GM21381 (cell line): Measurements from ENCODE around the gene DIP2C.

Experiments
- ATAC-seq: cut with Tn5 transposase; IDR thresholded peaks from one replicate; pipeline ENCODE4 v1.9.1; 2021; ENCODE audit warnings: mild to moderate bottlenecking, moderate library complexity; ENCODE audit not compliant: unreplicated experiment

The DIP2C gene

GRCh38 chr10:630581-631073 lies 58.8 kb downstream of the DIP2C start:
- ATAC-seq: no peak

DNA sequence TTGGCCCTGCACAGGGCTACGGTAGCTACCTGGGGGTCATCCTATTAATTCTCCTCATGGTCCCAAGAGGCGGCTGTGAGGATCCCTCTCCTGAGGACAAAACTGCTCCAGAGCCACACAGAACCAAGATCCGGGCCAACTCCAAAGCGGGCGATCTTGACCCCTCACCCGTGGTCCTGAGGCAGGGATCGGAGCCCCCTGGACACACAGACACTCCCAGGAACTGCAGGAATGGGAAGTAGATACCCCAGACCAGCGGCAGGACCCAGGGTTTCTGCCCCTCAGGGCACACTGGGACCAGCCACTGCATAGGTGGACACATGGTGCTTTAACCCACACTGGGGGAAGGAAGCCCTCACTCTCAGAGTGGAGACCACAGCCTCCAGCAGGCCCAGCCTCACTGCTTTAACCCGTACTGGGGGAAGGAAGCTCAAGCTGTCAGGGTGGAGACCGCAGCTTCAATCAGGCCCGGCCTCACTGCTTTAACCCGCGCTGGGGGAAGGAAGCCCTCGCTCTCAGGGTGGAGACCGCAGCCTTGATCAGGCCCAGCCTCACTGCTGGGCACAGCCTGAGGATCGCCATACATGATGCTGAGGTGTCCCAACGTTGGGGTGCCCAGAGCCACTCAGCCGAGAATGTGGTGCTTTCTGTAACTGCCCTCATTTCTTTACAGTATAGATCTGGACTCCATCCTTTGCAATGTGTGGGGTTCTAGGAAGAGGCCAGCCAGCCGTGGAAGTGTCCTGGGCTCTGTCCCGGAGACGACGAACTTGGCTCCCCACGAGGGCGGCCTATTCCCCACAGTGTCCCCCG lies 60.1 kb downstream of the DIP2C start:
- ATAC-seq: no peak

GRCh38 chr10:628386-629045 lies 61.0 kb downstream of the DIP2C start:
- ATAC-seq: no peak

DNA sequence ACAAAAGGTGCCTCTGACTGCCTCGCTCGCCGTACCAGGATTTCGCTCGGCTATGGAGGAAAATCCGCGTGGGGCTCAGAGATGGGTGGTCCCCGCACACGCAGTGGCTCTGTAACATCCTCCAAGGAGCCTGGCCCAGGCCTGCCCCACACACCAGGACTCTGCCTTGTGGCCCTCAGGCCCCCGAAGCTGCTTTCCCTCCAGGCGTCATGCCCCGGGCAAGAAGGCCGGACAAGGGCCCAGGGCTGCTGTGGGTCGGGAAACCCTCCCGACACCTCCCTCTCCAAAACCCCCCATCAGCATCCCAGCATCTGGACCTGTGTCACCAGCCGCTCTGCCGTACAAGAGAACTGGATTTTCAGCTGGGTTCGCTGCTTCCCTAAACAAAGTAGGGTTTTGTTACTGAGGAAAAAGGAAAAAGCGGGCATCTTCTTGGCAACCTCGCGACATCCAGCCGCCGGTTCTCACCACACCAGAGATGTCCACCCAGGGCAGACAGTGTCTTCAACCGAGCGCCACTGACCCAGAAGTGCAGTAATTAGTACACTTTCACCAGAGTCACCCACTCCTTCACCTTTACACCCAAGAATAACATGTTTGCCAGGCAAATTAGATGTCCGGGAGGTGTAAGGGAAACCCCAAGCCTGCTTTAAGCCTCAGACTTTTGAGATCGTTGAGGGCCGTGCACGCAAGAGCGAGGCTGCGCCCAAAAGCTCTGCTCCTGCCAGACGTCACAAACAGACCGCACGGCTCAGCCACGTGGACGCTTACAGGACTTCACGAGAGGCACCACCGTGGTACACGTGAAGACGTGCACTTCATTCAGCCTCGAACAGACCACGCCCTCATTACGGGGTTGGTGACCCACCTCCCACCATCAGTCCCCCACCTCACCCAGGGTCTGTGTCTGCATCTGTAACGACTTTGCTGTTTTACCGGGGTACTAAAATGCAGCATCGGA lies 62.2 kb downstream of the DIP2C start:
- ATAC-seq: no peak

DNA sequence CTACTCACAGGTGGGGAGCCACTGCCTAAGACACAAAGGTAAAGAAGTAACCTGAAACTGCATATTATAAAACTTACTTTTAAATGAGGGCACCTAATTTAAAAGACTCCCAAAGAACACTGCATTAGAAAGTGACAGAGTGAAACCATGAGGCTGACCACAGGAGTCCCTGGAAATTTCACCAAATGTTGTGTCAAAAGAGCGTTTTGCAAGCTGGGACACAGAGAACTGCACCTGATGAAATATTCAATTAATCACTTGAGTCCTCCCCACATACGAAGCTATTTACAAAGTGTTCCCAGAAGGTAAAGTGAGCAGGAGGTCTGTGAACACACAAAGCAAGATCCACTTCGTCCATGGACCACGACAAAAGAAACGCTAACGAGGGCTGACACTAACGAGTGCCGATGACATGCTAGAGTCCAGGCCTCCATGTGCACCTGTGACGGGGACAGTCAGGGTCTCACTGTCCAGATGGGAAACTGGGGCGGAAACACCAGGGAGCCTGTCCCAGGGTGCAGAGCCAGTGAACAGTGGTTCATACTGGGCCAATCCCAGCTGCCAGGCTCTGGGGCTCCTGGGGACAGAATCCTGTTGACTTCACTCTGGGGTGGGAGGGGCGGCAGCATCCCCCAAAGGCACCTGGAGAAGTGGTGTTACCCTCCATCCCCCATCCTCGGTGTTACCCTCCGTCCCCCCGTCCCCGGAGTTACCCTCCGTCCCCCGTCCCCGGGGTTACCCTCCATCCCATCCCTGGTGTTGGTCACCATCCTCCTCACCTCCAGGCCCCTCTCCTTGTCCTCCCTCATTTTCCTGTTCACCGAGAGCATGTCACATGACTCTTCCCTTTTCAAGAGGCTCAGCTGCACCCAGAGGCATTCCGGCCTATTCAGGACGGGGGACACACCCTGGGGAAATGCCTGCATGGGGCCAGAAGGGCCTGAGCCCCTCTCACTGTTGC lies 63.4 kb downstream of the DIP2C start:
- no peak for ATAC-seq

DNA sequence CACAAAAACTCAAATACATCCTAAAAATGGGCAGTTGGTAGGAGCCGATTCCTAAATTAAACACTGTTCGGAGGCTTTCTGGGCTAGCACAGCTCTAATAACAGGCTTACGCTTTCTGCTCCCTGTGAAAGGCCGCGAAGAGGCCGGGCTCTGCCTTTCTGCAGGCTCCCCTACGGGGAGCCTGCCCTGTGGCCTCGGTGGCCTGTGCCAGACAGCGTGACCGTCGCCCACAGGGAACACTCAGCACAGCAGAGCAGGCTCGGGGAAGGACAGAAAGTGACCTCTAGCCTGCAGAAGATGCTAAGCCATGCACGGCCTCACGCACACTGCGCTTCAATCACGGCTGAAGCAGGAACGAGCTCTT lies 64.2 kb downstream of the DIP2C start:
- no peak for ATAC-seq

DNA sequence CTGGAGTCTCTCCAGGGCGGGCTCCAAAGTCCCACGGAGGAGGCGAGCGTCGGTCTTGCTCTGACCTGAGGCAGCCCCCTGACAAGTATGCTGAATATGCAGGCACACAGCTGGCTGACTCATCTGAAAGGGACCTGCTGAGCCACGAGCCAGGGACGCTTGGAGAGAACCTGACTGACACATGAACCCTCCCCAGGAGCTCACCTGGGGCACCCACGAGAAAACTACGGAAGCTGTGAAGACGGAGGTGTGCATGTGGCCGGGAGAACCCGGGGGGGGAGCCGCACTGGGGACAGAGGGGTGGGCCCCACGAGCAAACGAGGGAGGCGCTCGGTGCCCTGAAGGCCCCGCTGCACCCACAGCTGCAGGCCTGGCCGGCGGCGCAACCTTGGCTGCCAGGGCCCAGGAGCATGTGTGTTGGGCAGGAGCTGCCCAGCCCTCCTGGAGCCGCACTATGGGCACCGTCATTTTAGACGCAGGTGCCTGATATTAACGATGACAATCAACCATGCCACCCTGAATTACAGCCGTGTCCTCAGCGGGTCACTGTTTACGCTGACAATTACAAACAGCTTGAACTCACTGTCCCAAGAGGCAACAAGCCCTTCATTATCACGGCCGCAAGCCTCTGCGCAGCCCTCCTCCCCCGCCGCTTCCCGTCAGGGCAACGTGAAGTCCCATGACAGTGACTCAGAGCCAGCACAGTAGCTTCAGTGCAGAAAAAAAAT lies 64.7 kb downstream of the DIP2C start:
- ATAC-seq: no peak

GRCh38 chr10:624312-624604 lies 65.2 kb downstream of the DIP2C start:
- ATAC-seq: no peak

- ATAC-seq: no peak
Observed at GRCh38 chr10:623477-624311, 65.8 kb downstream of the DIP2C start.

DNA sequence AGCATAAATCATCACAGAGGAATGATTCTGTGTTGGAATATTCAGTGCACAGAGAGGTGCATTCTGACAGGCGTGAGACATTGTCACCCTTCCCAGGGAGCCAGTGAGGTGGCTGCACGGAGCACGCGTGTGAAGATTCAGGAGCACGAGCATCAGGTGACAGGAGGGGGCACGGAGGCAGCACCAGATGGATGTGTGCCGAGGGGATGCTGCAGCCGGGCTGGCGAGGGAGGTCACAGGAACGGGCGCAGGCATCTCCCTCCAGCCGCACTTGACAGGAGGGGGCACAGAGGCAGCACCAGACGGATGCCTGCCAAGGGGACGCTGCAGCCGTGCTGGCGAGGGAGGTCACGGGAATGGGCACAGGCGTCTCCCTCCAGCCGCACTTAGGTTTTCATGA lies 66.5 kb downstream of the DIP2C start:
- ATAC-seq: no peak

- ATAC-seq: no peak
Observed at GRCh38 chr10:621981-622740, 67.3 kb downstream of the DIP2C start.

- ATAC-seq: no peak
Observed at GRCh38 chr10:621513-621912, 68.0 kb downstream of the DIP2C start.

DNA sequence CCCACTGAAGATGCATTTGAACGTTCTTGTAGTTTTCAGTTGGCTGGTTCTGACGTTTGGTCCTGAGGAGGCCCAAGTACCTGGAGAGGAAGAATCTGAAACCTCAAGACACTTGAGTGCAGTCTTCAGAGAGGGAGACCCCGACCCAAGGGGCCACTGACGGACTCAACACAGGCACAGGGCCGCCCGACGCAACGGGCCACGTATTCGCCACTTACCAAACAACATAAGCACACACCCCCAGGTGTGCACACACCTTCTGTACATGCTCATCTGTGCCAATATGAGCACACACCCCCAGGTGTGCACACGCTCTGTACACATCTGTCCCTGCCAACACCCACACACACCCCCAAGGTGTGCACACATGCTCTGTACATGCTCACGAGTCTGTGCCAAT lies 68.5 kb downstream of the DIP2C start:
- ATAC-seq: no peak

GRCh38 chr10:620417-620816 lies 69.1 kb downstream of the DIP2C start:
- no peak for ATAC-seq

GRCh38 chr10:619710-620109 lies 69.8 kb downstream of the DIP2C start:
- ATAC-seq: no peak

DNA sequence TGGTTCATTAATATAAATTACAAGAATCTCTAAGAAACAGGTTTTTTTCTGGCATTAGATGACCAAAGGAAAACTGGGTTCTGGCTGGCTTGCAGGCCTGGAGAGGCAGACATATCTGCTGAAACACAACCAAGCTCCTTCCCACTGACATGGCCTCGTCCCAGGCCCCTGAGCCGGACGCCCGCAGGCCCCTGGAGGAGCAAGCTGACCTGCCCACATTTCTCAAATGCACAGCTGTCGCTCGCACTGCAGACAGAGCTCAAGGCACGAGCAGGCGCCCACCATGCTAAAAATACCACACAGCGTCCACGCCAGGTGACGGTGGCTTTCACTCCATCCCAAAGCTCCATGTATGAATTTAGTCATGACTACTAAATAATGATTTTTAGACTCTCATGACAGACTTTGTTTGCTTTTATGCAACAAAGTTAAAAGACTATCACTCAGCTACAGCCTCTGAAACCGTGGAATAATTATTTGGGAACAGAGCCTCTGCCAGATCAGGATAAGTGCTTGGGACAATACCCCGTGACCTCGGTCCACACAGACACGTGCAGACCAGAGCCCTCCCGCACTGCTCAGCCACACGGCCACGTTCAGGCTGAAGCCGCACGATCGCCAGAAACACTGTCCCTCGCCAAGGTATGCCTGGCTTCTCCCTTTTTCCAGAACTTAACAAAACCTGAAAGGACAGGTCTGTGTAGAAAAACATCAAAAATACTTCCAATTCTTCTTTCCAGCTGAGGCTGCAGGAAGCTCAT lies 71.1 kb downstream of the DIP2C start:
- no peak for ATAC-seq

DNA sequence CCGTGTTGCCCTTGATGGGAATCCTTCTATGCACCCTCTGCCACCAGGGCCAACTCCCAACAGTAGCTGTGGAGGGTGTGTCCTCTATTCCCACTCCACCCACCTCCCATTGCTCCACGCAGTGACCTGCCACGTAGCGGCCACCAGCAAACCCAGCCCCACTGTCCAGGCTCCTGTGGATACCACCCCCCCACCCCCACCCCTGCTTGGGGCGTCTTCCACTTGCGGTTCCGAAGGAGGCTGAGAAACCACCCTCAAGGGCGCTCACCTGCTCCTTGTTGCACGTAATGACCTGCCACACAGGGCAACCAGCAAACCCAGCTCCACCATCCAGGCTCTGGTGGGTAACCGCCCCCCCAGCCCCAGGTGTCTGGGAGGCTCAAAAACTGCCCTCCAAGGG lies 72.0 kb downstream of the DIP2C start:
- no peak for ATAC-seq
